ENCODE measurements around the gene KLHL33.

Gene KLHL33, protein sequence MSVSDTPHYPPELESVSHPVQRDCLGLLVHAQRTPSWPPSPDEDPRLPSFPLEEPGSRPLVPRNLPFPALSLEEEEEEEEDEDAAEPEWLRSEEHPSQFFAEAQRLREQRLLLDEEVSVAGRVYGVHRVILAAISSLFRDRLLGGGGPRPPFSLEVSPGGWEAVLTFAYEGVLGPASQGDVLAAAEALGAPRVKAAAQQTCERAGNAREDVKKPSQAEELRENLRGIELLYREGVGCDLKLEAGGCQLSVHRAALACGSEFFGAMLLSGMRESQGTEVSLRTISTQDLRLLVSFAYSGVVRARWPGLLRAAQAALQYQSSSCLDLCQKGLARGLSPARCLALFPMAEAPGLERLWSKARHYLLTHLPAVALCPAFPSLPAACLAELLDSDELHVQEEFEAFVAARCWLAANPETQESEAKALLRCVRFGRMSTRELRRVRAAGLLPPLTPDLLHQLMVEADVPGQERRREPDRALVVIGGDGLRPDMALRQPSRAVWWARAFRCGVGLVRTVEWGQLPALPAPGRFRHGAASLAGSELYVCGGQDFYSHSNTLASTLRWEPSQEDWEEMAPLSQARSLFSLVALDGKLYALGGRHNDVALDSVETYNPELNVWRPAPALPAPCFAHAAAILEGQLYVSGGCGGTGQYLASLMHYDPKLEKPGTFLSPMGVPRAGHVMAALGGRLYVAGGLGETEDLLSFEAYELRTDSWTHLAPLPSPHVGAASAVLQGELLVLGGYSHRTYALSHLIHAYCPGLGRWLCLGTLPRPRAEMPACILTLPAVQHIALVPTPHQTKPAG

DNA sequence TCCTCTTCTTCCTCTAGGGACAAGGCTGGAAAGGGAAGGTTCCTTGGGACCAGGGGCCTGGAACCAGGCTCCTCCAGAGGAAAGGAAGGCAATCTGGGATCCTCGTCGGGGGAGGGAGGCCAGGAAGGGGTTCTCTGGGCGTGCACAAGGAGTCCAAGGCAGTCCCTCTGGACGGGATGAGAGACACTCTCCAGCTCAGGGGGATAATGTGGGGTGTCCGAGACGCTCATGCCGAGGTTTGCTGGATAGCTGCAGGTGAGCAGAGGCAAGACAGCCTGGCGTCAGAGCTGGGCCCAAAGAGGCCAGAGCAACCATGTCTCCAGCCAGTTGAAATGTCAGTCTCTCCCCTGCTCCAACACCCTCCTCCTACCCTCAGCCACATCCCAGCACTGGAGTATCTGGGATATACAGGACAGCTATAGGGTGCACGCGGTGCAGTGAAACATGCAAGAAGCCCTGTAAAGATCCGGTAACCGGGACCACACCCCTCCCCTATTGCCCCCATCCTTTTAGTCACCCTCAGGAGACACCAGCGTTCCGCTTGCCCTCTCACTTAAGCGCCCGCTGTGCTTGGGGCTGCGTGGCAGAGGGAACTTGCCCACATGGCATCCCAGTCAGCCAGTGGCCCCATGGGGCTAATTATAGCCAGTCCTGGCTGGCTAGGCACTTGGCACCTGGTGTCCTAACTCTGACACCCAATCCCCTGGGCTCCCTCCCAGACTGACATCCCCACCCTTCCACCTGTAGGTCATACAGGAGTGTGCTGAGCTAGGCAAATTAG lies at the start of gene KLHL33:
KLHL33 (minus strand) TSS at position 585 of the 781 bp plus-strand sequence; CDS start at position 230, 355 bp downstream.
- no peak for DNase-seq

DNA sequence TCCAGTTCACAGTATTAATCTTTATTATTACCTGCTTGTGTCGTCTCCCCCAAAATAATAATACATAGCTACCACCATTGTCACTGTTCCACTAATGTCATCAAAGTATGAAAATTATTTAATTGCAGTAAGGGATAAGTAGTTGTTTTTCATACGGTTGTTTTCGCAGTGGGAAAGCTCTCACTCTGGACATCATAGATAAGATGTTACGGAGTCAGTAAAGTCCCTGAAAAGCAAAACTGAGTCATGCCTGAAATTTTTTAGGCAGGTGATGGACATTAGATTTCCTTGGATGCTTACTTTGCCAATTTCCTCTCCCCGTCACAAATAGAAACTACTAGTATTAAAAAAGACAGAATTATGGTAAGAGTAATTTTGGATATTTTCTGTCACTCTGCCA lies 46.4 kb upstream of the KLHL33 start:
- no peak for DNase-seq

DNA sequence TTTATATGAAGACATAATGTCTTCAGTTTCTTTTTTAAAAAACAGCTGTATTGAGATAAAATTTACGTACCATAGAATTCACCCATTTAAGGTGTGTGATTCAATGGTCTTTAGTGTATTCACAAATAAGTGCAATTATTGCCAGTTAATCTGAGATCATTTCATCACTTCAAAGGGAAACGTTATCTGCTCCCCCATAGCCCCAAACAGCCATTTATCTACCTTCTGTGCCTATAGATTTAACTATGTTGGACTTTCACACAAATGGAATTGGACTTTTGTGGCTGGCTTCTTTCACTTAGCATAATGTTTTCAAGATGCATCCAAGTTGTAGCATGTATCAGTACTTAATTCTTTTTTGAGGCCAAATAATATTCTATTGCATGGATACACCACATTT lies 42.9 kb upstream of the KLHL33 start:
- DNase-seq: no peak

DNA sequence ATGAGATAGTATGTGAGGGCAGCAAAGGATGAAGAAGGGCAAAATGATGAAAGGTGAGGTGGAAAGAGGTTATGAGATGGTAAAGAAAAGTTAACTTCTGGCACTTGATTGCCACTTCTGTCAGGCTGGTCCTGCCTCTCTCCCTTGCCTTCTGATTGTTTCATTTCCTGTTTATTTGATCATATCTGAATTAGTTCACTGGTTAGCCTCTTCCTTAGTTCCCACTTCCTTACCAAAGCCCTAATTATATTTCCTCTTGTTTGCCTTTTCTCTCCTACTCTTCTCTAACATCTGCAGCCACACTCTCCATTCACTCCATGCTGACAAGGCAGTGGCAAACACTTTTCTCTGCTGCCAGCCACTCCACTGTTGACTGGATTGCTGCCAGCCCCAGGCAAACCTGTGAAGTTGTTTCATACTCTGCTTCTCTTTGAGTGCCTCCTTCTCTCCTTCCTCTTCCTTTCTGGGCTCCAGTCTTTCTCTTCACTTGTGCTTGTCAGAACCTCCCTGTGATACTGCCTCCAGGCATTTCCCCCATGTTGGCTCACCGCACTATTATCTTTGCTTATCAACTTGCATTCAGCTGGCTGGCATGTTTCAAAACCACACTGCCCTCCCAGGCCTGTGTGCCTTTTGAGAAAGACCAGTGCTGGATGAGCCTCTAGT lies 41.4 kb upstream of the KLHL33 start:
- DNase-seq: no peak

DNA sequence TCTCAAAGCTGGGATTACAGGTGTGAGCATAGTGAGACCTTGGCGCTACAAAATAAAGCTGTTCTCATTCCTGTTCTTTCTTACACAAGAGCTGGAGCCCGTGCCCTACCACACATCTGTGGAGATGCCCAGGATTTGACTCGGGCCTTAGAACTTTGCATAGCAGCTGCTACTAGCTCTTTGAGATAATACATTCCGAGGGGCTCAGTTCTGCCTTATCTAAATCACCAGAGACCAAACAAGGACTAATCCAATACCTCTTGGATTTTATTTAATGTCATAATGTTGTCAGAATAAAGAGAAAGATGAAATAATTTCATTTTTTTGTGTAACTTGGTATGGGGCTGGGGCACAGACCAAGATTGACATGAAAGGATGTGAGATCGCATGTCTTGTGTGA lies 40.8 kb upstream of the KLHL33 start:
- no peak for DNase-seq

DNA sequence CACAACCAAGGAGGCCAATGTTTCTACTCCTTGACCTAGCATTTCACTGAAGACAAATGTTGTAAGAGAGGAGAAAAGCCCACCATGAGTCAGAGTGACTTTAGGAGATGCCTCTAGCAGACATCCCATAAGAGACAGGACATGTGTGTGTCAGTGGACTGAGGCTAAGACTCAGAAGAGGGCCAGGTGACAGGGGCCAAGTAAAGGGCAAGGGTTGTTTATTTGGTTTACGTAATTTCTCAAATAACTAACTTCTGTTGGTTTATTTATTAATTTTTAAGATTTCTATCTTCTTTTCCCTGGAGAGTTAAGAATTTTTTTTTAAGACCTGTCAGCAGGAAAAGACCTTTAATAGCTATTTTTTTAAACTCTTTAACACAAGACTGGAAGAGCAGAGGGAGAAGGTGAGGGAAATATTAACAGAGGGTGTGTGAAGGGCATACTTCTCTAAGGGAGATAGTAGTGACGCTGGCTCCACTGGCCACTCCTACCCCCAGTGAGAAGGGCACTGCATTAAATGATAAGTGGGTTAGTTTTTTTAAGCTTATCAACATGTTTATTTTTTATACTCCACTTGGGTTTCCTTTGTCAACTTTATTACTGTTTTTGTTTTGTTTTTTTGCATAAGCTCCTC lies 36.7 kb upstream of the KLHL33 start:
- DNase-seq: no peak

DNA sequence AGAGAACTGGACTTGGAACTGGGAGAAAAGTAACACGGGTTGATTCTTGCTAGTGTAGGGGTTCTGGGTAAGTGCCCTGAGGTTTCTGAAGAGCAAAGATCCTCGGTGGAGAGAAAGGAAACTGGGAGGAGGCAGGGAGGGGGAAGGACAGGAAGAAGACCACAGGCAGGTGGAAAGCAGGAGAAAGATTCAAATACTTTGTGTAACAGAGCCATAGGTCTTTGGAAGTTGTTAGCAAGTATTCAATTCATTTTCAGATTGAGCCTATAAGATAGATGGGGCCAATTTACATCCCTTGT lies 34.6 kb upstream of the KLHL33 start:
- DNase-seq: no peak

DNA sequence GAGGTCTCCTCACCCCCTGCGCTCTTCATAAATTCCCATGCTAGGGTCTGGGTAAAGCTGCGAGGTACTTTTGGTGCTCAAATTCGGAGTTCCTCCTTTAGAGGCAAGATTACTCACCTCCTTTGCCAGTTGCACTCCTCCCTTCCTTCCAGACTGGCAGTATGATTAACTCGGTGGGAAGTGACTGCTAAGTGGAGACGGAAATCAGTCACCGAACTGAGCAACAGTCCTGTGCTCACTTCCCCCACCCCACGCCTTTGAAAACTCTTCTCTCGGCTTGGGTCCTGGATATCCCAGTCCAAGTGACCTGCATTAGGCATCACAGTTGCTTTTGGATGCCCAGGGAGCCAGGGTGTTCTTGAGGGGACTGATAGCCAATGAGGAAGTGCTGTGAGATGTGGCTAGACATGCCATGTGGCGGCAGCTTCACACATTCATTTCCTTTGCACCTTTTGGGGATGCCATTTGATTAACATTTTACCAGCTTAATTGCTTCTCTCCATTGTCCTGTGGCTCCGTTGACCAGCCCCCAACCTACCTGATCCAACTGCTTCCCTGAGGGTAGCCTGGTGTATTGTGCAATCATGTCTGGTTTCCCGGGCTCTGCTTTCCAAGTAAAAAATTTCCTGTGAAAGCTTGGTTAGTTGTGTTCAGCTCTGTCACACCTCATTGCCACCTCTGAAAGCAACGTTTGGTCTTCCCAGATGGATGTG lies 34.1 kb upstream of the KLHL33 start:
- peak in 1 of 2 experiments; percentile 32 for DNase-seq

DNA sequence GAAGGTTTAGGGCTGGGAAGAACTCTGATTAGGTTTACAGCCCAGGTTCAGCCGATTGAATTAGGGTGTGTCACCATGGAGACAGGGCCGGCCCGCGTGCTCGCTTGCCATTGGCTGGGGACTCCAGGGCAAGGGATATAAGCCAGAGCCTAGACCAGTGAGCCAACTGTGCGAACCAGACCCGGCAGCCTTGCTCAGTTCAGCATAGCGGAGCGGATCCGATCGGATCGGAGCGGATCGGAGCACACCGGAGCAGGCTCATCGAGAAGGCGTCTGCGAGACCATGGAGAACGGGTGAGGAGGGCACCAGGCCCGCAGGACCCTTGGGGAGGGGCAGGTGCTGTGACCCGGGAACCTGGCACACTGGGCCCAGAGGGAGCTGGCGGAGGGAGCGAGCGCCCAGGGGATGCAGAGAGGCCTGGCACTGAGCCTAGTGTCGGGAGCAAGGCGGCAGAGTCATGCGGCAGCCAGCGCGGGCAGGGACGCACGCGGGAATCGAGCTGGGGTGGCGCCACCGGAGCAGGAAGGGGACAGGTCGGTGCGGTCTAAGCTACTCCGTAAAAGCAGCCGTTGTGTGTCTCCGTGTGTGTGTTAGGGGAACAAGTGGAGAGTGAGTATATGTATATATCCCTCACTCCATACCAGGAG lies 33.4 kb upstream of the KLHL33 start, which contains the start of gene PNP:
PNP (plus strand) TSS at position 165 of the 648 bp plus-strand sequence; CDS start at position 284, 119 bp downstream.
- peak; percentile 48 to 83 for DNase-seq

DNA sequence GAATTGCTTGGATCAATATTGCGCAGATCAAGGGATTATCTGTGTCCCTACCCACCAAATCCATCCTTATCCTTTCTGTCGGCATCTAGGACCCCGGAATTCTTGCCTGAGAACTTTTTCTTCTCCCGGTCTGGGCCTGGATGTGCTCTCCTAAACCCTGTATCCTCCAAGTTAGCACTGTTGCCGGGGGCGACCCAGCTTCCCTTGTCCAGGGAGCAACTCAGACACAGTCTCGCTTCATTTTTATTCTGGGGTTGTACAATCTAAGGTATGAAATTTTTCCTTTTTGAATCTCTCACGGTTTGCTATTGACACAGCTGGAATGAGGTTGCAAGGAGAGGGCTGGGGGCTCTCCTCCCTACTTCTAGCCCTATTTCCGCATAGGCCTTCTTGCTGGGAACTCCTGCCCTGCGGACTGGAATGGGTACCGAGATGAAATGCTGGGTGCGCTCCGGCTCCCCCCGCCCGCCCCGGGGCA lies 32.8 kb upstream of the KLHL33 start:
- DNase-seq: no peak

DNA sequence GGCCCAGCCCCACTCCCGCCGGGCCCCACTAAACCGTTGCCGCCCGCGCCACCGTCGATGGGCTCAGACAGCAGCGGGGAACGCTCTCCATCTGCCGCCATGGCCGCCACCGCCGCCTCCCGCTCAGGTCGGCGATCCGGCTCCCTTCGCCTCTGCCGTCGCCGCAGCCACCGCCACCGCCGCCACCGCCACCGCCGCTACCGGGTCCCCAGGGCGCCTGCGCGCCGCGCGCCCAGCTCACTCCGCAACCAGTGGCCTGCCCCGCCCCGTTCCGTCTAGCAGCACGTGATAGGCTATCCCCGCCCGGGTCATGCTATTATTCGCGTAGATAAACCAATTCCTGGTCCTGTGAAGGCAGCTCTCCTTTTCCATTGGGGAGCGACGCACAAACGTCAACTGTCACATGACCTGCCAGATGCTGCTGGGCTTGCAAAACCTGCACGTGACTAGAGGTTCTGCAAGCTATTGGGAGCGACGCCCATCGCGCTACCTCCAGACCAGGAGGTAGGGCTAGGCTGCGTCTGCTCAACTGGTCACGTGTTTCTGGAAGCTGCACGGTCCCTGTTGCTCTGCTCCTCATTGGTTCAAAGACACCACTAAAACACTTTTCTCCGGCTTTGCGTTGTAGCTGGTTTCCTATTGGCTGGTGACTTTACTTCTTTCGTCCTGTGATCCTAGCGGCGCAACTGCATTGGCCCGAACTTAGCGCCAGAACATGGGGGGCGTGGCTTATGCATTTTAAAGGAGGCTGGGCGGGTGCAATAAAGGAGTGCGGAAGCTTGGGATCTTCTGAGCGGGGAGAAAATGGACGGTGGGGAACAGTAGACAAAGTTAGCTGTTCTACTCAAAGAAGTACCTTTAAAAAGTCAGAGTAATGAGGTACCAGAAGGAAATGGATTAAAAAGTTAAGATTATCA lies 25.5 kb upstream of the KLHL33 start, which contains the start of gene PIP4P1:
PIP4P1 (minus strand) TSS at position 210 of the 917 bp plus-strand sequence; CDS start at position 101, 109 bp downstream.
- DNase-seq: peak; percentile 97 to 98

DNA sequence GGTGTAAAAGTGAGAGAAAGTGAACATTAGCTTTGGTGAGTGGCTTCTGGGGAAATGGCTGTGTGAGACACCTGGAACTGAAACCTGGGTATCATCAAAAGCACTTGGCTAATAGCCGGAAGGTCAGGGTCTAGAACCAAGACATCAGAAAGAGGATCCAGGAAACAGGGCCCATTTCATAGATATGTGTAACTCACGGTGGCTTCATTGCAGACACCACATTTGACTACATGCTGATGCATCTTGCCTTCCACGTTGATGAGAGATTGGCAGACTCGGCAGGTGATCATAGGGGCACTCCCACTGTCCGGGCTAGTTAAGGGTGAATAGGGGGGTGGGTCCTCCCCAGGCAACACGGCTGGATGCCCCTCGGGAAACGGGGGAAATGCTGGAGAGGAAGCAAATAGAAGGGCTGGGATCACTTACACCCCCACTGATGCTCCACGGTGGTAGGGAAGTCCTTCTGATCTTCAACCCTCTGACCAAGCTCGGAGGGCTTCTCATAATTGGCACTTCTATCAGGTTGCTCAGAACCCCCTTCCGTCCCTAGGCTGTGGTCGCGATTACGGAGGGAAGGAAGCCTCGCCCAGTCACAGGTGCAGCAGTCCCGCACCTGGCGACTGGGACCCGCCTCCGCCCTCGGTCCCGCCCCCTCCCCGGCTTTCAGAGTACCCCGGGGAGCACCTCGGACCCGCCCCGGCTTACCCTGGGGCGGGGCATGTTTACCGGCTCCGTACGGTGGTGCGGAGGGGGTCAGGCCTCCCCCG lies 24.7 kb upstream of the KLHL33 start:
- no peak for DNase-seq

DNA sequence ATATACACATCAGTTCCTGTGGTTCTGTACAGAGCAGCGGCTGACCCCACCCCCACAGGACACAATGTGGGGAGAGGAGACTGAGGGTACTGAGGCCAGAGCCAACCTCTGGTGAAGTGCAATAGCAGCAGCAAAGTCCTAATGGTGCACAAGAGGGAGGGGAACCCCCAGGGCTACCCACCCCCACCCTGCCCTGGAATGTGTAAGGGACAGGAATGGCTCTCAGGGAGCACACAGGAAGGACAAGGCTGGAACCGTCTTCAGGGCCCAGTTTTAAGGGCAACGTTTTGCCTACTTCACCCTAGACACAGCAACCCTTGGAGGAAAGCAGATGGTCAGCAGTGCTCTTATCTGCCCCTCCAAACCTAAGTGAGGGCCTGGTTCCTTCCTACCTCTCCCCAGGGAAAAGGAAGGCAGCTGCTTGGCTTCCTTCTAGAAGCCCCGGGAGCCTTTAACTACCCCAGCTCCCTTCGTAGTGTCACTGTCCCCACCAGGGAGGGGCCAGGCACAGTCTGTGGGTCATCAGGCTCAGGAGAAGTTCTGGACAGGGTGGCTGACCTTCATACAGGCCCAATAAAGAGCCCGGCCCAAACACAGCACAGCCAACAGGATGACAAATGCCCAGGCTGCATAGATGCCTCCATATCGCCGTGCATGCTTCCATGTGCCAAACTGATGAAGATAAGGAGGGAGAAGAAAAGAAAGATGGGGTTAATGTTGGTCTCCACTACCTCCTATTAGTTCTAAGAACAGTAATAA lies 22.2 kb upstream of the KLHL33 start:
- no peak for DNase-seq

DNA sequence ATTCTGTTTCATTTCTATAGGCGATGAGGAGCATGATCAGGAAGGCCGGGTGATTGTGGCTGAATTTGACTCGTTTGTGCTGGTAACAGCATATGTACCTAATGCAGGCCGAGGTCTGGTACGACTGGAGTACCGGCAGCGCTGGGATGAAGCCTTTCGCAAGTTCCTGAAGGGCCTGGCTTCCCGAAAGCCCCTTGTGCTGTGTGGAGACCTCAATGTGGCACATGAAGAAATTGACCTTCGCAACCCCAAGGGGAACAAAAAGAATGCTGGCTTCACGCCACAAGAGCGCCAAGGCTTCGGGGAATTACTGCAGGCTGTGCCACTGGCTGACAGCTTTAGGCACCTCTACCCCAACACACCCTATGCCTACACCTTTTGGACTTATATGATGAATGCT lies 21.0 kb upstream of the KLHL33 start:
- no peak for DNase-seq

DNA sequence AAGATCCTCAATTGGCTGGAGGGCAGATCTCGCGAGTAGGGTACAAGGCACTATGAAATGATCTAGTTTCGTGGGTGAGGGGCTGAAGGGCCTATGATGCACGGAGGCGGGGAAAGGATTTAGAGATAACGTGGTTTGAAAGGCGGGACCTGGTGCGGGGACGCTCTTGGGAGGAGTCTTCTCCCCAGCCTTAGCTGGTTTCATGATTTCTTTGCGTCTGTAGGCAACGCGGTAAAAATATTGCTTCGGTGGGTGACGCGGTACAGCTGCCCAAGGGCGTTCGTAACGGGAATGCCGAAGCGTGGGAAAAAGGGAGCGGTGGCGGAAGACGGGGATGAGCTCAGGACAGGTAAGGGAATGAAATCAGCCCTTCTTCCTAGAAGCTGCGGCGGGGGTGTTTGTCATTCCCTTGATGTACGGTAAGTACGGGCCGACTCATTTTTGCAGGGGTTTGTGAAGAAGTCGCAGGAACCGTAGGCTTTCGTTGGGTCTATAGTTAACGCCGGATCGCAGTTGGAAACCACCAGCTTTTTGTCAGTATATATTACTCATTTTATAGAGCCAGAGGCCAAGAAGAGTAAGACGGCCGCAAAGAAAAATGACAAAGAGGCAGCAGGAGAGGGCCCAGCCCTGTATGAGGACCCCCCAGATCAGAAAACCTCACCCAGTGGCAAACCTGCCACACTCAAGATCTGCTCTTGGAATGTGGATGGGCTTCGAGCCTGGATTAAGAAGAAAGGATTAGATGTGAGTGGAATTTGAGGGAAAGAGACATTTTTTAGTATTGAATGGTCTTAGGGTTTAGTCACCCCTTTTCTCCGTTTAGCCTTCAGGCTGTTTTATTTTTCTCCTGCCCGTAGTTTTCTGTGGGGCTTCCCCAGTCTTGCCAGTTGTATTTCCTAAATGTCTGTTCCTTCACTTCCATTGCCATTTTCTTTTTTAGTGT lies 19.7 kb upstream of the KLHL33 start:
- no peak for DNase-seq

DNA sequence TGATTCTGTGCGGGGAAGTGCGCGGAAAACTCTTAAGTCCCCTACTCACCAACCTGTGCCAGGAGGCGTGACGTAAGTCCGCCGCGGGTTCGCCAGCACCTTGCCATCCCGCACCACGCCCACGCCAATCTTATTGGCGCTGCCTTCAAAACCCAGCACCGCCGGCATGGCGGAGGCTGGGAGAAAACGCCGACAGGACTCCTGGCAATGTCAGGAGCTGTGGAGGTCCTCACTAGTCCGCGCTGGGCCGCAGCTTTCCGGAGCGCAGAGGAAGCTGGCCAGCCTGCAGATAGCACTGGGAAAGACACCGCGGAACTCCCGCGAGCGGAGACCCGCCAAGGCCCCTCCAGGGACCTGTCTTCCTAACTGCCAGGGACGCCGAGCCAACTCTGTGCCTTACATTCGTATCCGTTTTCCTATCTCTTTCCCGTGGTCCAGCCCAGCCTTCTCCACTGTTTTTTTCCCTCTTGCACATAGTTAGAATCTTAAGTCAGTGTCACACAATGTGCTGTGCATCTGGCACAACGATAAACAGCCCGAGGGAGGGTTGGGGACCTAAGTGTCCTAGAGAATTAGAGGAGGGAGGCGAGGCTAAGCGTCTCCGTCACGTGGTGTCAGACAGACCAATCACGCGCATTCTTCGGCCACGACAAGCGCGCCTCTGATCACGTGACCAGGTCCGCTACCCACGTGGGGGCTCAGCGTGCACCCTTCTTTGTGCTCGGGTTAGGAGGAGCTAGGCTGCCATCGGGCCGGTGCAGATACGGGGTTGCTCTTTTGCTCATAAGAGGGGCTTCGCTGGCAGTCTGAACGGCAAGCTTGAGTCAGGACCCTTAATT lies 18.8 kb upstream of the KLHL33 start, which contains the start of the genes APEX1 and OSGEP:
APEX1 (plus strand) TSS at position 711 of the 839 bp plus-strand sequence. CDS start 420 bp downstream, outside the sequence.
OSGEP (minus strand) TSS at position 297 of the 839 bp plus-strand sequence; CDS start at position 168, 129 bp downstream.
- DNase-seq: peak; percentile 69 to 91

Measured in cerebellar nuclear complex (tissue), 1 donor.